Adipose tissue (tissue), 3 donors: Measurements from ENCODE around the gene LEPR. TPM values are rescaled to one million over a fixed set of nuclear protein-coding genes. Genes with fewer than 3 reads are reported as not detected.

ENCODE experiments used
- H3K27ac ChIP-seq: one replicate; pipeline ENCODE4 v1.5.1; 2013; ENCODE audit warnings: low read depth, low read length
- WGBS, 3 donors: extraction: QIAGEN DNeasy Blood & Tissue Kit; methylation state at CpG; one replicate each; pipeline ENCODE4 v1.1.7; 2013; 5-methylcytosine and 5-hydroxymethylcytosine counted together
- polyA plus RNA-seq, 3 donors: library from polyadenylated mRNA; stranded (reverse); fragments of 200-250 nt; gene quantifications; one replicate each; pipeline ENCODE4 v1.2.3, GENCODE V29; 2013
- donor health status: healthy with polysubstance abuse.
- donor health status: Bipolar disorder and iron deficiency.
- donor health status: healthy.

The LEPR gene
- polyA plus RNA-seq, 3 donors = 2.4 to 9.0 (median 4.8) TPM

GRCh38 chr1:65407877-65408276 lies 12.6 kb upstream of the LEPR start:
- no peak overlapping the region for H3K27ac ChIP-seq
- 85 to 90% (median 88%) methylated on average over 2 of the region's 2 CpGs for WGBS, 3 donors

- H3K27ac ChIP-seq = no peak overlapping the region
- 56 to 66% (median 62%) methylated on average over 1 of the region's 1 CpG for WGBS, 3 donors
Observed at GRCh38 chr1:65409314-65409713, 11.2 kb upstream of the LEPR start.

- no peak overlapping the region for H3K27ac ChIP-seq
- 93 to 96% (median 94%) methylated on average over 4 of the region's 4 CpGs for WGBS, 3 donors
Observed at GRCh38 chr1:65409816-65410326, 10.6 kb upstream of the LEPR start.

GRCh38 chr1:65412256-65412983 lies 8.0 kb upstream of the LEPR start:
- 88 to 94% (median 88%) methylated on average over 4 of the region's 4 CpGs for WGBS, 3 donors
- H3K27ac ChIP-seq = no peak overlapping the region

GRCh38 chr1:65412984-65413375 lies 7.5 kb upstream of the LEPR start:
- 78 to 94% (median 93%) methylated on average over 3 of the region's 3 CpGs for WGBS, 3 donors
- no peak overlapping the region for H3K27ac ChIP-seq

- 70 to 91% (median 88%) methylated on average over 4 of the region's 4 CpGs for WGBS, 3 donors
Observed at GRCh38 chr1:65414538-65414937, 5.9 kb upstream of the LEPR start.

GRCh38 chr1:65416767-65417166 lies 3.7 kb upstream of the LEPR start:
- WGBS, 3 donors = 59 to 89% (median 69%) methylated on average over 1 of the region's 1 CpG

More at GRCh38 chr1:65414538-65414937, 5.9 kb upstream of the LEPR start:
- no peak overlapping the region for H3K27ac ChIP-seq

GRCh38 chr1:65417729-65418128 lies 2.7 kb upstream of the LEPR start:
- 66 to 92% (median 90%) methylated on average over 2 of the region's 2 CpGs for WGBS, 3 donors
- H3K27ac ChIP-seq = no peak overlapping the region

More at GRCh38 chr1:65416767-65417166, 3.7 kb upstream of the LEPR start:
- H3K27ac ChIP-seq = no peak overlapping the region

GRCh38 chr1:65418522-65419185 lies 1.8 kb upstream of the LEPR start:
- WGBS, 3 donors = 88 to 94% (median 91%) methylated on average over 4 of the region's 4 CpGs
- no peak overlapping the region for H3K27ac ChIP-seq

GRCh38 chr1:65419681-65420589 lies 533 bp upstream of the LEPR start:
- H3K27ac ChIP-seq = no peak overlapping the region
- 1 to 2% (median 1%) methylated on average over 35 to 52 of the region's 52 CpGs for WGBS, 3 donors

GRCh38 chr1:65421351-65422025 lies 1.0 kb downstream of the LEPR start:
- peak overlapping the region; percentile 36 for H3K27ac ChIP-seq
- WGBS, 3 donors = 2% methylated on average over 13 of the region's 13 CpGs

- WGBS, 3 donors = 83 to 89% (median 86%) methylated on average over 12 of the region's 12 CpGs
Observed at GRCh38 chr1:65422241-65423203, 2.1 kb downstream of the LEPR start.

GRCh38 chr1:65423884-65424572 lies 3.6 kb downstream of the LEPR start:
- WGBS, 3 donors = 62 to 76% (median 68%) methylated on average over 2 of the region's 2 CpGs
- no peak overlapping the region for H3K27ac ChIP-seq

More at GRCh38 chr1:65422241-65423203, 2.1 kb downstream of the LEPR start:
- no peak overlapping the region for H3K27ac ChIP-seq

- H3K27ac ChIP-seq = no peak overlapping the region
- WGBS, 3 donors = 69 to 92% (median 73%) methylated on average over 1 of the region's 1 CpG
Observed at GRCh38 chr1:65424573-65424889, 4.1 kb downstream of the LEPR start.

- WGBS, 3 donors = 95 to 98% (median 96%) methylated on average over 2 of the region's 2 CpGs
- no peak overlapping the region for H3K27ac ChIP-seq
Observed at GRCh38 chr1:65425006-65425405, 4.5 kb downstream of the LEPR start.

GRCh38 chr1:65425697-65426096 lies 5.2 kb downstream of the LEPR start:
- H3K27ac ChIP-seq = no peak overlapping the region
- 90 to 97% (median 92%) methylated on average over 3 of the region's 3 CpGs for WGBS, 3 donors

GRCh38 chr1:65429078-65429477 lies 8.6 kb downstream of the LEPR start:
- 88 to 92% (median 91%) methylated on average over 2 of the region's 2 CpGs for WGBS, 3 donors
- H3K27ac ChIP-seq = peak overlapping the region; percentile 34
